Measurements from ENCODE around the gene TMPRSS13. TPM values are rescaled to one million over a fixed set of nuclear protein-coding genes. Genes with fewer than 3 reads are reported as not detected.

The TMPRSS13 gene
- total and polyA plus RNA-seq, 9 of the 15 experiments (the other 6 are each of a cell fraction or from before 2014, with no cell fraction given): 0.11 to 0.29 (median 0.15) TPM

DNA sequence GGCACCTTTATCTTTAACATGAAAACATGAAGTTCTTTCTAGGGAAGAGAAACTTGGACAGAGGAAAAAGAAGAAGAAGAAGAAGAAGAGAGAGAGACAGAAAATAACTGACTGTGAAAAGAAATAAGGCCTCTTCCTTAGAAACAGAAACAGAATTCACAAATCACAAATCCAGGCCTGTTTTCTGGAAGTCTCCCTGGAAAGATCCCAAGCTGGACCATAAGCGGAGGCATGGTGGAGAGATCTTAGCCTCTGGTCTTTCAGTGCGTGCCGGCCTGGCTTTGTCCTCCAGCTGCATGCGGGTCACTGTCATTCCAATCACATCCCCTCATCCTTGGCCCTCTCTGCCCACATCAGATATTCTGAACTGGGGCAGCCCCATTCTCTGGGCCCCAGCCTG, 59.6 kb downstream of the TMPRSS13 start:
- Histone ChIP-seq H3K9me3 (replicated peaks; ENCODE audit: control insufficient read depth, insufficient read depth, low read depth, low read length) (no peaks in the 10 kb centered on the region), H3K4me2 (ENCODE audit: insufficient read depth, low read length) (no peak overlapping the region), H3K4me1 (replicated peaks in 1 of 2; ENCODE audit: control insufficient read depth in 2 of 2, insufficient read depth in 2 of 2, low read length in 2 of 2) (no peaks in the 10 kb centered on the region), H3K4me3 (no peak overlapping the region), H3K36me3 (ENCODE audit: control insufficient read depth, insufficient read depth, low read length) (no peaks in the 10 kb centered on the region), H3K27ac (ENCODE audit: extremely low read depth, low read depth, low read length) (no peak overlapping the region), H3K27me3 (ENCODE audit: control insufficient read depth in 2 of 2, insufficient read depth in 2 of 2, low read length in 2 of 2) (peaks cover 53 to 88% of the 10 kb centered on the region in 2 experiments), H3K79me2 (ENCODE audit: control insufficient read depth, insufficient read depth, low read length) (no peaks in the 10 kb centered on the region), H3K9me1 (ENCODE audit: control insufficient read depth, insufficient read depth, low read length) (no peaks in the 10 kb centered on the region), H2AFZ (ENCODE audit: low read depth, low read length) (no peak overlapping the region), H3K9ac (ENCODE audit: insufficient read depth in 1 of 2, low read depth in 2 of 2, low read length in 2 of 2) (no peak overlapping the region), H4K20me1 (replicated peaks; ENCODE audit: control insufficient read depth, insufficient read depth, low read length) (peaks cover 7% of the 10 kb centered on the region)
- intact Hi-C loops (cut with micrococcal nuclease) (no loop called here), in situ Hi-C loops (cut with MboI) (no loop called here)
- ChIA-PET POLR2A (interaction anchor here (0.6 kb wide), 1 partner anchor 9 kb away, joined by 3 read pairs; no protein-coding TSS in a partner anchor), CTCF (ENCODE audit: low intra/inter-chr PET ratio) (no interaction called here)
- FAIRE-seq: no peak
- ATAC-seq: no peak
- no TSS peak for BruUV-seq (replicated peaks)
- no peak for DNase-seq (ENCODE audit: extremely low read depth in 1 of 4, low spot score in 3 of 4)
- 9% methylated on average over 3 of the region's 4 CpGs for WGBS (ENCODE audit: insufficient coverage, low coverage, missing lambda C conversion rate)
- TF ChIP-seq, protein P1, sequence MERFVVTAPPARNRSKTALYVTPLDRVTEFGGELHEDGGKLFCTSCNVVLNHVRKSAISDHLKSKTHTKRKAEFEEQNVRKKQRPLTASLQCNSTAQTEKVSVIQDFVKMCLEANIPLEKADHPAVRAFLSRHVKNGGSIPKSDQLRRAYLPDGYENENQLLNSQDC (CRISPR knock-in tag; IDR thresholded peaks at IDR 0.05): no peak
- no peak for TF ChIP-seq NCOA2 (IDR thresholded peaks at IDR 0.05; ENCODE audit: partially characterized antibody in 2 of 2)
- no peak for TF ChIP-seq BDP1 (IDR thresholded peaks at IDR 0.05; ENCODE audit: insufficient read depth, insufficient read length)
- TF ChIP-seq ZFP36 (IDR thresholded peaks at IDR 0.05; ENCODE audit: low read depth, low read length, partially characterized antibody): no peak
- no peak for TF ChIP-seq NR2C2 (CRISPR knock-in tag; IDR thresholded peaks at IDR 0.05)
- no peak for TF ChIP-seq NR2C2 (tag; IDR thresholded peaks at IDR 0.05)
- TF ChIP-seq, protein P2, sequence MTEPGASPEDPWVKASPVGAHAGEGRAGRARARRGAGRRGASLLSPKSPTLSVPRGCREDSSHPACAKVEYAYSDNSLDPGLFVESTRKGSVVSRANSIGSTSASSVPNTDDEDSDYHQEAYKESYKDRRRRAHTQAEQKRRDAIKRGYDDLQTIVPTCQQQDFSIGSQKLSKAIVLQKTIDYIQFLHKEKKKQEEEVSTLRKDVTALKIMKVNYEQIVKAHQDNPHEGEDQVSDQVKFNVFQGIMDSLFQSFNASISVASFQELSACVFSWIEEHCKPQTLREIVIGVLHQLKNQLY (CRISPR knock-in tag; conservative IDR thresholded peaks at IDR 0.05): no peak
- no peak for TF ChIP-seq ZNF143 (CRISPR knock-in tag; IDR thresholded peaks at IDR 0.05)
- TF ChIP-seq RBBP5 (IDR thresholded peaks at IDR 0.05; ENCODE audit: borderline replicate concordance, insufficient read depth, low read length, poor library complexity, severe bottlenecking): no peak
- no peak for TF ChIP-seq BCLAF1 (IDR thresholded peaks at IDR 0.05; ENCODE audit: borderline replicate concordance in 1 of 2, control insufficient read depth in 1 of 2, low read depth in 2 of 2, low read length in 1 of 2)
- TF ChIP-seq PPARD (CRISPR knock-in tag; IDR thresholded peaks at IDR 0.05): no peak
- no peak for TF ChIP-seq BRF2 (IDR thresholded peaks at IDR 0.05; ENCODE audit: borderline replicate concordance, insufficient read depth, insufficient read length)
- TF ChIP-seq TRIM25 (IDR thresholded peaks at IDR 0.05; ENCODE audit: borderline replicate concordance): no peak

All from K562 (cell line).